Loucy (cell line): ENCODE results near the gene FNDC11.

Source experiments
- H2AFZ ChIP-seq: fragments of 200-600 bp; sonication (generic); 2 replicates; pipeline ENCODE4 v1.6.0; 2016; ENCODE audit warnings: antibody characterized with exemption, mild to moderate bottlenecking, low read length, moderate library complexity
- H3F3A ChIP-seq: fragments of 200-600 bp; 2 replicates; pipeline ENCODE4 v1.6.0; 2016; ENCODE audit warnings: antibody characterized with exemption, low read depth, mild to moderate bottlenecking
- H3K27me3 ChIP-seq: fragments of 200-600 bp; sonication (generic); 2 replicates; pipeline ENCODE4 v1.6.1; 2014; ENCODE audit warnings: low read length, mild to moderate bottlenecking; ENCODE audit not compliant: insufficient read depth, poor library complexity, severe bottlenecking
- H3K36me3 ChIP-seq: fragments of 200-600 bp; sonication (generic); 2 replicates; pipeline ENCODE4 v1.6.1; 2016; ENCODE audit warnings: low read length; ENCODE audit not compliant: insufficient read depth
- H3K4me1 ChIP-seq: fragments of 200-600 bp; sonication (generic); 2 replicates; pipeline ENCODE4 v1.5.1; 2014; ENCODE audit warnings: low read length, mild to moderate bottlenecking; ENCODE audit not compliant: insufficient read depth, poor library complexity, severe bottlenecking
- H3K4me2 ChIP-seq: fragments of 200-600 bp; sonication (generic); 2 replicates; pipeline ENCODE4 v1.6.0; 2014; ENCODE audit warnings: antibody characterized with exemption, low read length, low read depth, mild to moderate bottlenecking; ENCODE audit not compliant: poor library complexity, severe bottlenecking
- H3K4me3 ChIP-seq: fragments of 200-600 bp; sonication (generic); 2 replicates; pipeline ENCODE4 v1.5.1; 2014; ENCODE audit warnings: low read length, mild to moderate bottlenecking, mixed read lengths; ENCODE audit not compliant: poor library complexity, severe bottlenecking
- H3K79me2 ChIP-seq: fragments of 200-600 bp; sonication (generic); 2 replicates; pipeline ENCODE4 v1.6.1; 2014; ENCODE audit warnings: low read length; ENCODE audit not compliant: insufficient read depth
- H3K9ac ChIP-seq: fragments of 200-600 bp; sonication (generic); 2 replicates; pipeline ENCODE4 v1.6.0; 2014; ENCODE audit warnings: mild to moderate bottlenecking, low read depth, low read length, moderate library complexity; ENCODE audit not compliant: poor library complexity, severe bottlenecking
- H3K9me2 ChIP-seq: fragments of 200-600 bp; sonication (generic); replicated peaks from 2 replicates; pipeline ENCODE4 v1.6.1; 2016; ENCODE audit warnings: low read depth, low read length, mixed read lengths
- H3K9me3 ChIP-seq: fragments of 200-600 bp; sonication (generic); 2 replicates; pipeline ENCODE4 v1.6.1; 2014; ENCODE audit warnings: mild to moderate bottlenecking, antibody characterized with exemption, low read length, low read depth; ENCODE audit not compliant: insufficient read depth
- H4K20me1 ChIP-seq: fragments of 200-600 bp; sonication (generic); 2 replicates; pipeline ENCODE4 v1.6.0; 2014; ENCODE audit warnings: antibody characterized with exemption, low read length, mild to moderate bottlenecking; ENCODE audit not compliant: insufficient read depth, poor library complexity, severe bottlenecking
- CTCF ChIP-seq: fragments of 200-600 bp; sonication (generic); conservative IDR thresholded peaks from 2 replicates; pipeline ENCODE4 v1.5.1; 2014; ENCODE audit warnings: mild to moderate bottlenecking, antibody characterized with exemption, low read length
- EZH2phosphoT487 ChIP-seq: fragments of 200-600 bp; IDR thresholded peaks from 2 replicates; pipeline ENCODE4 v1.6.1; 2018; ENCODE audit warnings: antibody characterized with exemption, mild to moderate bottlenecking, moderate library complexity, borderline replicate concordance

Gene FNDC11

GRCh38 chr20:63554361-63555278 is 661 bp downstream of the FNDC11 start:
- peaks cover 26% of the 10 kb centered on the region for H3K4me1 ChIP-seq
- TF ChIP-seq EZH2phosphoT487 (no peak), CTCF (no peak)
- H3F3A ChIP-seq = no peaks in the 10 kb centered on the region
- H3K9me2 ChIP-seq = no peaks in the 10 kb centered on the region
- no peaks in the 10 kb centered on the region for H3K27me3 ChIP-seq
- H3K4me3 ChIP-seq = peak overlapping the region; percentile 61
- H4K20me1 ChIP-seq = no peaks in the 10 kb centered on the region
- peak overlapping the region; percentile 75 for H3K4me2 ChIP-seq
- H3K36me3 ChIP-seq = no peaks in the 10 kb centered on the region
- no peak overlapping the region for H2AFZ ChIP-seq
- no peak overlapping the region for H3K9ac ChIP-seq
- H3K79me2 ChIP-seq = no peaks in the 10 kb centered on the region
- no peaks in the 10 kb centered on the region for H3K9me3 ChIP-seq

- H3K4me2 ChIP-seq = no peak overlapping the region
- no peak overlapping the region for H3K9ac ChIP-seq
- H3K36me3 ChIP-seq = no peaks in the 10 kb centered on the region
- H3K9me3 ChIP-seq = no peaks in the 10 kb centered on the region
- H3K4me3 ChIP-seq = no peak overlapping the region
- H2AFZ ChIP-seq = no peak overlapping the region
- no peaks in the 10 kb centered on the region for H4K20me1 ChIP-seq
- H3K79me2 ChIP-seq = no peaks in the 10 kb centered on the region
- H3K9me2 ChIP-seq = no peaks in the 10 kb centered on the region
- H3K27me3 ChIP-seq = no peaks in the 10 kb centered on the region
- TF ChIP-seq EZH2phosphoT487 = no peak
- H3K4me1 ChIP-seq = peaks cover 24% of the 10 kb centered on the region
- H3F3A ChIP-seq = no peaks in the 10 kb centered on the region
Observed at GRCh38 chr20:63555661-63556381, 1.9 kb downstream of the FNDC11 start.

- H3K4me1 ChIP-seq = peaks cover 19% of the 10 kb centered on the region
- no peaks in the 10 kb centered on the region for H3F3A ChIP-seq
- H3K9me2 ChIP-seq = no peaks in the 10 kb centered on the region
- no peaks in the 10 kb centered on the region for H3K79me2 ChIP-seq
- no peak overlapping the region for H3K9ac ChIP-seq
- no peaks in the 10 kb centered on the region for H3K36me3 ChIP-seq
- no peak overlapping the region for H2AFZ ChIP-seq
- H3K4me3 ChIP-seq = no peak overlapping the region
- no peak overlapping the region for H3K4me2 ChIP-seq
- H4K20me1 ChIP-seq = no peaks in the 10 kb centered on the region
- TF ChIP-seq EZH2phosphoT487 (no peak), CTCF (no peak)
- H3K9me3 ChIP-seq = no peaks in the 10 kb centered on the region
- H3K27me3 ChIP-seq = no peaks in the 10 kb centered on the region
Observed at GRCh38 chr20:63556873-63557478, 3.0 kb downstream of the FNDC11 start.
